HepG2 (cell line): ENCODE results near the gene CIB1. TPM values are rescaled to one million over a fixed set of nuclear protein-coding genes. Genes with fewer than 3 reads are reported as not detected.
A peak's percentile ranks its signal among the peaks of the same experiment; 100 is the strongest.

Experiments used
- E2F1 ChIP-seq: sonication (generic); formaldehyde crosslinking; IDR thresholded peaks from 2 replicates; pipeline ENCODE4 v1.5.0; 2020; ENCODE audit warnings: missing genetic modification reagents
- ESRRA ChIP-seq: sonication (generic); formaldehyde crosslinking; IDR thresholded peaks from 2 replicates; pipeline ENCODE4 v1.5.1; 2020; ENCODE audit warnings: mild to moderate bottlenecking, low read depth, missing genetic modification reagents
- FOXJ3 ChIP-seq: sonication (generic); formaldehyde crosslinking; IDR thresholded peaks from 2 replicates; pipeline ENCODE4 v1.4.0; 2020; ENCODE audit warnings: missing genetic modification reagents, mild to moderate bottlenecking, borderline replicate concordance
- HMGXB4 ChIP-seq, 2 experiments: sonication (generic) in 1 of 2; formaldehyde crosslinking in 1 of 2; IDR thresholded peaks; 2 replicates each; pipeline versions ENCODE4 v1.4.0 to v1.6.1; 2018 to 2020; ENCODE audit warnings: missing genetic modification reagents in 2 of 2, borderline replicate concordance in 1 of 2, low read depth in 1 of 2, mild to moderate bottlenecking in 1 of 2, missing biosample characterization in 1 of 2
- HNF4A ChIP-seq: sonication (generic); formaldehyde crosslinking; IDR thresholded peaks from 2 replicates; pipeline ENCODE4 v1.4.0; 2020; ENCODE audit warnings: missing genetic modification reagents
- HOXA5 ChIP-seq: sonication (generic); formaldehyde crosslinking; IDR thresholded peaks from 2 replicates; pipeline ENCODE4 v1.4.0; 2020; ENCODE audit warnings: missing genetic modification reagents
- IRF2 ChIP-seq: IDR thresholded peaks from 2 replicates; pipeline ENCODE4 v1.6.1; 2018; ENCODE audit warnings: missing genetic modification reagents, missing compliant biosample characterization
- ISL2 ChIP-seq: sonication (generic); formaldehyde crosslinking; IDR thresholded peaks from 2 replicates; pipeline ENCODE4 v1.5.0; 2020; ENCODE audit warnings: missing genetic modification reagents
- KAT2B ChIP-seq: fragments of 150-350 bp; IDR thresholded peaks from 2 replicates; pipeline ENCODE4 v1.6.1; 2014; ENCODE audit warnings: low read depth, low read length, borderline replicate concordance
- MXD4 ChIP-seq: IDR thresholded peaks from 2 replicates; pipeline ENCODE4 v1.6.1; 2016; ENCODE audit warnings: mild to moderate bottlenecking, missing biosample characterization, missing genetic modification reagents
- SMC3 ChIP-seq: IDR thresholded peaks from 2 replicates; pipeline ENCODE4 v1.6.1; 2011; ENCODE audit warnings: low read length, improper control_type of control experiment
- SOX5 ChIP-seq: IDR thresholded peaks from 2 replicates; pipeline ENCODE4 v1.6.1; 2016; ENCODE audit warnings: borderline replicate concordance
- TIGD3 ChIP-seq: sonication (generic); formaldehyde crosslinking; IDR thresholded peaks from 2 replicates; pipeline ENCODE4 v1.5.1; 2020; ENCODE audit warnings: mild to moderate bottlenecking, missing genetic modification reagents, borderline replicate concordance
- XRCC5 ChIP-seq: fragments of 200-400 bp; formaldehyde crosslinking; optimal IDR thresholded peaks from 2 replicates; pipeline ENCODE3; 2017; ENCODE audit warnings: mild to moderate bottlenecking, low read length
- ZFP36L1 ChIP-seq: sonication (generic); formaldehyde crosslinking; IDR thresholded peaks from 2 replicates; pipeline ENCODE4 v1.8.0; 2022; ENCODE audit warnings: mild to moderate bottlenecking, missing genetic modification reagents, moderate library complexity
- ZKSCAN5 ChIP-seq: sonication (generic); formaldehyde crosslinking; IDR thresholded peaks from 2 replicates; pipeline ENCODE4 v1.5.1; 2020; ENCODE audit warnings: mild to moderate bottlenecking, missing genetic modification reagents
- ZNF142 ChIP-seq: sonication (generic); formaldehyde crosslinking; IDR thresholded peaks from 2 replicates; pipeline ENCODE4 v1.4.0; 2020; ENCODE audit warnings: missing genetic modification reagents
- ZNF501 ChIP-seq: sonication (generic); formaldehyde crosslinking; IDR thresholded peaks from 2 replicates; pipeline ENCODE4 v1.5.1; 2020; ENCODE audit warnings: mild to moderate bottlenecking, moderate library complexity, missing genetic modification reagents
- ZNF563 ChIP-seq: sonication (generic); formaldehyde crosslinking; IDR thresholded peaks from 2 replicates; pipeline ENCODE4 v1.8.0; 2022; ENCODE audit warnings: mild to moderate bottlenecking, moderate library complexity, missing genetic modification reagents
- polyA plus RNA-seq, 8 experiments: library from polyadenylated mRNA; depleted of rRNA in 3 of 8; stranded (reverse) in 7 of 8; unstranded in 1 of 8; fragments of >200 nt; fragmentation: Illumina TruSeq in 4 of 8; extraction: Trizol in 4 of 8; gene quantifications; 2 replicates each; pipeline versions ENCODE4 v1.2.1 to v1.2.3, GENCODE V29; 2011 to 2016; ENCODE audit warnings: low read depth in 4 of 8, missing spikeins in 1 of 8, mixed read lengths in 1 of 8; ENCODE audit not compliant: insufficient read depth in 1 of 8
- total RNA-seq, 5 experiments: library from RNA; depleted of rRNA; stranded (reverse); fragments of >200 nt; fragmentation: Illumina TruSeq; extraction: Trizol; gene quantifications; 2 replicates each; pipeline ENCODE4 v1.2.3, GENCODE V29; 2016; ENCODE audit warnings: low read depth in 1 of 5

Gene CIB1
- total and polyA plus RNA-seq, 2 of the 13 experiments (the other 11 are each of a cell fraction or from before 2014, with no cell fraction given), result 38.7 to 72.7 TPM

- TF ChIP-seq FOXJ3 (CRISPR knock-in tag) (no peak), TIGD3 (CRISPR knock-in tag) (no peak), SMC3 (no peak; the same call in 1 of the 2 replicates), E2F1 (CRISPR knock-in tag) (no peak), ZNF501 (peak; percentile 79), HOXA5 (CRISPR knock-in tag) (peak; percentile 13; the same call in 1 of the 2 replicates), MXD4 (peak; percentile 70), ZKSCAN5 (CRISPR knock-in tag) (no peak), ESRRA (CRISPR knock-in tag) (0 out of 2 replicates have a peak, but pooled peaks have one; percentile 39), HNF4A (CRISPR knock-in tag) (peak; percentile 80), KAT2B (no peak), IRF2 (CRISPR knock-in tag) (peak; percentile 44; the same call in 1 of the 2 replicates), XRCC5 (peak; percentile 13), ZNF563 (no peak; the same call in 1 of the 2 replicates), ZFP36L1 (CRISPR knock-in tag) (no peak), ISL2 (0 out of 2 replicates have a peak, but pooled peaks have one; percentile 38), SOX5 (0 out of 2 replicates have a peak, but pooled peaks have one; percentile 4), ZNF142 (CRISPR knock-in tag) (peak; percentile 43; the same call in 1 of the 2 replicates), HMGXB4 (CRISPR knock-in tag; IDR thresholded peaks at IDR 0.05; ENCODE audit: borderline replicate concordance in 1 of 2, low read depth in 1 of 2) (peak; percentile 57 to 85; a peak in 3 of 4 replicates)
These were observed at the start of gene CIB1 (continued) for GRCh38 chr15:90233387-90234095.
